Activated CD8-positive, alpha-beta memory T cell treated with anti-CD3 and anti-CD28 coated beads, Interleukin-2, amount 50 U/mL, for 24 hours (primary cell): ENCODE results near the gene GRM7.

Experiments
- DNase-seq: peaks from one replicate; pipeline ENCODE4 v3.0.0-alpha.2; 2020; ENCODE audit errors: extremely low read depth

GRM7 gene

GRCh38 chr3:7400360-7400759 is 539.4 kb downstream of the GRM7 start:
- no peak for DNase-seq

DNA sequence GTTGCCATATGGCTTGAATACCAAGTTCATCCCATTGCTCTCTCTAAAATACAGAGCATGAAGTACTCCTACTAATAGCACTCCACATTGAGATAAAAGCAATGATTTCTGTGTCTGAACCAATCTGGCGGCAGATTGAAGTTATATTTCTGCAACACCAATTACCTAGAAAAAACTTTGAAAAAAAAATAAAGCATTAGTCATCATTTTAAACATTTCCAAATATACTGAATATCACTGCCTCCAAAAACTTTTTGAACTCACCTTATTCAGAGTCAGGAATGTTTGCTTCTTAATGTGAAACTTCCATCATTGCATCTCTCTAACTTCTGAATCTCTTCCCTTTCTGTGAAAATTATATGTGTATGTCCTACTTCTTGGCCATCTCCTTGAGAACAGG is 540.5 kb downstream of the GRM7 start:
- no peak for DNase-seq

- DNase-seq, result no peak
Measured at GRCh38 chr3:7407107-7407506, 546.2 kb downstream of the GRM7 start.

- DNase-seq, result no peak
Measured at GRCh38 chr3:7410782-7411181, 549.9 kb downstream of the GRM7 start.

DNA sequence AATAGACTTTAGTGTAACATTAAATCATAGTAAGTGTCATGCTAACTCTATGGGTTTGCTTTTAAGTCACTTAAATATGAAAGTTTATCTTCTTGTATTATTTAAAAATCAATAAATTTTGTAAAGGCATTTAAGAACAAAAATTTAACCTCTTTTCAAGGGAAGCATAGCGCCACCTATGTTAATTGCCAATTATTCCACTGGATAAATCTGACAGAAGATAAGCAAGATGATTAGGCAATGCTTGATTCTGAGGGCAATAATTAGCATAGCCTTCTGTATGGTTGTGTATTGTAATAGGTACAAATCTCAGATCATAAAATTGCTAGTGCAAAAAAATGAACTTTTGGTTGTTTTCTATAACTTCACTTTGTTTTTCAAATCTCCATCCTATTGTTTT is 560.1 kb downstream of the GRM7 start:
- no peak for DNase-seq

- DNase-seq, result no peak
Measured at GRCh38 chr3:7423036-7423435, 562.1 kb downstream of the GRM7 start.

DNA sequence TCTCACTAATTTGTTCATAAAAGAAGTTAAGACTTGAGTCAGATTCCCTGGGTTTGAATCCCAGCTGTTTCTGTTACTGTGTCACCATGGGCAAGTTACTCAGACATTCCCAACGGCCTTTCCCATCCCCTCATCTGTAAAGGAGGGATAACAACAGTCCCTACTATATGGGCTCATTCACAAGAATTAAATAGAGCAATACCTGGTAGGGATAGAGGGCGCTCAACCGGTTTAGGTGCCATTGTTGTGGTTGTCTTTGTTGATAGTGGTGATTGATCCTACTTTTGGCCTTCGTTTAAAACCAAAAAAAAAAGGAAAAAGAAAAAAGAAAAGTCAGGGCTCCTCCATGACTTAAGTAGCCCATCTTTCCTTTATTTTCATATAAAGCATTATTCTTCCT is 563.1 kb downstream of the GRM7 start:
- no peak for DNase-seq

DNA sequence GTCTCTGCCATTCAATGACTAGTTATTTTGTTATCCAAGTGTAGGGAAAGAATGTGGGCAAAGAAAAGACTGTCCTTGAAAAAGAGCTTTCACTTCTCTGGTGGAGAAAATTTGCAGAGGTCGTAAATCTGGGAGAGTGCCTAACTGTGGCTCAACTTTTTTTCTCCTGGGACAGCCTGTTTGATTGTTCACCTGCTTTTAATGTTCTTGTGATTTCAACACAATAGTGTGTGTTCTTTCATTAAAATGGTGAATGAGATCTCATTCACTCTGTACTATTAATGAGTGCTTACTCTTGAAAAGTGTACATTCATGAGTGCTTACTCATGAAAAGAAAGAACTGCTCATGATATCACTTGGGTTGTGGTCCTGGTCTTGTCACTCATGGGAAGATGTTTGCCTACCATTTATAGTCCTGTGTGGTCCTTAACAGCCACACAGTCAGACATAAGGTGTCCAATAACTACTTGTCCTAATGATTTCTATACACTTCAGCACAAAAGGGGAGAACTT is 567.3 kb downstream of the GRM7 start:
- no peak for DNase-seq

DNA sequence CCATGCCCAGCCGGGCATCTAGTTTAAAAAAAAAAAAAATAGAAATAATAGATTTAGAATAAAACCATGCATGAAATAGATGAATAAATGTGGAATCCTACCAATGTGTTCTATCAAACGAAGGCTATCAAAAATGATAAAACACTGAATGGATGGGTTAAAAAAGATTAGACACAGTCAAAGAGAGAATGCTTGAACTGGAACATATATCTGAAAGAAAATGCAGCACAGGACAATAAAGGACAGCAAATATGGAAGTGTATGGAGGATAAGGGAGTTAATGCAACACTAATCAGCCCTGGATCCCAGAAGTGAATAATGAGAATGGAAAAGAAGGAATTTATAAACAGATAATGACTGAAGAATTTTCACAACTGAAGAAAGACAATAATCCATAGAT is 571.7 kb downstream of the GRM7 start:
- DNase-seq, result no peak

- DNase-seq, result no peak
Measured at GRCh38 chr3:7433073-7433472, 572.2 kb downstream of the GRM7 start.

DNA sequence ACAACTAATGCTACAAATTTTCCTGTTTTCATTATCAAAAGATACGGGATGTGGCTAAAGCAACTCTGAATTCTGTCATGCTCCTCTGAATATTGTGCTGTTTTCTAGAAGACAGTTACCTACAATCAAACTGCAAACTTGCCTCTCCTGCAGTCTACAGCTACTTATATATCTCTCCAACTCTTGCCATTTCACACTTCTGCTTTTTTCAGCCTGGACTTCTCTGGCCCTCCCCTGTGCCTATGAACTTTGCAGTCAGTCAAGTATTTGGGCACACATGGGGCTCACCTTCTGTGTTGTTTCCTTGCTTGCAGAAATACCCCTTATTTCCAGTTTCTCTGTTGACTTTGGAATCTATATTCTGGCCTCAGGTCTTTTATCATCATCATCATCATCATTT is 575.6 kb downstream of the GRM7 start:
- DNase-seq, result no peak

DNA sequence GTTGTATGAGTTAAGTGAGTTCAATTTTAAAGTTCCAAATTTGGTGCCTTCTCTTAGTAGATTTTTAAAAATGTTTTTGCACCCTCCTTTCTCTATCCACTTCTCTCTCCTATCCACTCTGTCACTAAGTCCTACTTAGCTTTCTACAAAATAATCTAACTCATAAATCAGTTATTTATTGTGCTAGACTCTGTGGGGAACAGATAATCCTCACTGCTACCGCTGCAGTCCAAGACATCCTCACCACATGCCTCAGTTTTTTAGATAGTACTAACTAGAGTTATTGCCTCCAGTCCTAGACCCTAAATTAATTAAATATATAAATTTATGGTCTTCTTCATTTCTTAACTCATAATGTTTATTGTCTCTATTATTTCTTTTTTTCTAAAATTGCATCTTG is 576.3 kb downstream of the GRM7 start:
- DNase-seq, result no peak

DNA sequence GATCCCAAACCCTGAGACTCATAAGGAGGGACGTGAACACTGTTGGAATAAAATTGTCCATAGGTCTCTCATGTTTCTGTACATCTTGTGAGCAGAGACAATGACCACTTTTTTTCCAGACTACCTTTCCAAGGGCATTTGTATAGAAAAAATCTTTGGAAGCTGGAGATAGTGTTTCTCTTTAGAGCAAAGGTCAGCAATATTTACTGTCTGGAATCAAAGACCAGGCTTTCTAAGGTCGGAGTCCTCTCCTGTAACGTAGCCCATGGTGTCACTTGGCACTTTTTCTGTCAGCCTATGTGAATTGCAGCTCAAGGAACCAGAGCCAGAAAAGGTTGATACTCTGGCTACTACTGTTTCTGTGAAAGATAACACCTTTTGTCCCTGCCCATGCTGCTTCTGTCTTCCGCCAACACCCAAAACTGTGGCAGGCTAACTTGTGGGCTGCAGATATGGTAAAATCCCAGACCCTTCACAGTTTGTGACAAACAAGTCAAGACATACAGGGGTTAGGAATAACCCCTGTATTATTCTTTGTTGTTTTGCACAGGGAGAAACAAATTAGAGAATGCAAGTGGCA is 578.3 kb downstream of the GRM7 start:
- DNase-seq, result no peak

DNA sequence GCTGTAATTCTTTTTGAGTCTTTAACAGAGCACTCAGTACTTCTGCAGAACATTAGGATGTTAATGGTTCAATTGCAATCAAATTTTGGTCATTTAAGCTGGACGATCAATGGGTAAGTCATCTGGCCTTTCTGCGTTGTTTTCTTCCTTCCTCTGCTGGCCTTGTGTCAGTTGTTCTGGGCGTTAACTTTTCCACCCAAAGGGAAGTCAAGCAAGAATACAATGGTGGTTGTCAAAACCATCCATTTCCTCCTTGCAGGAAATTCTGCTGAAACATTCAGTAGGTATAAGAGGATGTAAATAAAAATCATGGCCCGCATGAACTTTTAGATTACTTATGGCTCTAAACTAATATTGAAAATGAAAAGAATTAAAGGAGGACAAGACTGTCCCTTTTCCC is 584.0 kb downstream of the GRM7 start:
- no peak for DNase-seq

GRCh38 chr3:7445331-7445730 is 584.4 kb downstream of the GRM7 start:
- no peak for DNase-seq

- no peak for DNase-seq
Measured at GRCh38 chr3:7447197-7447769, 586.4 kb downstream of the GRM7 start.

DNA sequence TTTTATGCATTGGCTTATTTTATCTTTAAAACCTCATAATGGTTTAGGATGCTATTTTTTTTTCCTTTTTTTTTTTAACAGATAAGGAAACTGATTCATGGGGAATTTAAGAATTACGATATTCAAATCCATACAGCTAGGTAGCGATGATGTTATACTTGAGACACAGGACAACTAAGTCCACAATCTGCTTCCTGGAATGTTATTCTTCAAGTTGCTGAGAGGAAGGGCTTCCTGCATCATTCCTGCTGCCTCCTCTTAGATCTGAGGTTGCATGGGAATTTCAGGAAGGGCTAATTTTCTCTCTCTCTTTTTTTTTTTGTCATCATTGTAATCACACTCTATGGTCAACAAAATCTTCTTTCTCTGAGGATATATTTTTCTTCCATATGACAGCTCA is 595.5 kb downstream of the GRM7 start:
- DNase-seq, result no peak

DNA sequence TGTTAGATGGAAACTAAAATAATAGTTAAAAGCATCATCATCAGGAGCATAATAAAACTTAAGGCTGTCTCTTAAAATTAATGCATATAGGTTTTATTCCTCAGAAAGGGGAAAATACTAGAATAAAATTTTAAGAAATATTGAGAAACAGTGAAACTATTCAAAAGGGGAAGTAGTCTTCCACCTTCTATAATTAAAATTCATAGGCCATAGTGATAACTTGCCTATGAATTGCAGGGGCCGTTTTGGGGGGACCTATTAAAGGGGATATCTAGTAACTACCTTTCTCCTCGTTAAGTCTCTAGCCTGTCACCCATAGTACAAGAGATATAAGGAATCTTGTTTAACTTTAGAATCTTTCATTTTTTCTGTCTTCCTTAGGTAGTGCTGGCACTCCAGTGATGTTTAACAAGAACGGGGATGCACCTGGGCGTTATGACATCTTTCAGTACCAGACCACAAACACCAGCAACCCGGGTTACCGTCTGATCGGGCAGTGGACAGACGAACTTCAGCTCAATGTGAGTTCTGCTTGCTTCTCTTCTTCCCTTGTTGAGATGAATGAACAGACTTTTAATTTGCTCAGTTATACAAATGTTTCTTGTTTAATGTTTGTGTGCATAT is 600.4 kb downstream of the GRM7 start:
- no peak for DNase-seq

GRCh38 chr3:7469866-7470265 is 609.0 kb downstream of the GRM7 start:
- DNase-seq, result no peak

DNA sequence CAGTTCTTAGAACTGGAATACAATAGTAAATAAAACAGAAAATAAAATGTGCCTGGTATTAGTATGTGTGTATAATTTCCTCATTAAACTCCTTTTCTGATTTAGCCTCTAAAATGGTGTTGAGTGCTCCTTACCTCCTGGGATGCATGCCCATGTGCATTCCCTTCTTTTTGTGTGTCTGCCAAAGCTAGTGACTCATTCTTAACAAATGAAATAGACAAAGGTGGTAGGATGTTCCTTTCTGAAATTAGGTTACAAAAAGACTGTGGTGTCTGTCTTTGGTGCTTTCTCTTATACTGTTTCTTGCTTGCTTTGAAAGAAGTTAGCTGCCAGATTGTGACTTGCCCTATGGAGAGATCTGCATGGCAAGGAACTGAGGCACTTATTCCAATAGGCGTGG is 623.7 kb downstream of the GRM7 start:
- no peak for DNase-seq

DNA sequence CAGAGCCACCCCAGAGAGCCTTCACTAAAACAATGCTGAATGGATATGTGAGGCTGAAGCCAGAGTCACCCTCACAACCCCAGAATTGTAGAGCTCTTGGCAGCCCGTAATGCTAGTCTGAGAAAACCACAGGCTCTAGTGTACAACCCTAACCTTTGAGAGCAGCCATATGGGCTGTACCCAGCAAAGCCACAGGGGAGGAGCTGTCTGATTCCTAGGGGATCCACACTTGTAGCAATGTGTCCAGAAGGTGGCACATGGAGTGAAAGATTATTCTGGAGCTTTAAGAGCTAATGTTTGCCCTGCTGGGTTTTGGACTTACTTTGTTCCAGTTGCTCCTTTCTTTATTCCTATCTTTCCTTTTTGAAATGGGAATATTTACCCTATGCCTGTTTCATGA is 626.8 kb downstream of the GRM7 start:
- DNase-seq, result no peak

DNA sequence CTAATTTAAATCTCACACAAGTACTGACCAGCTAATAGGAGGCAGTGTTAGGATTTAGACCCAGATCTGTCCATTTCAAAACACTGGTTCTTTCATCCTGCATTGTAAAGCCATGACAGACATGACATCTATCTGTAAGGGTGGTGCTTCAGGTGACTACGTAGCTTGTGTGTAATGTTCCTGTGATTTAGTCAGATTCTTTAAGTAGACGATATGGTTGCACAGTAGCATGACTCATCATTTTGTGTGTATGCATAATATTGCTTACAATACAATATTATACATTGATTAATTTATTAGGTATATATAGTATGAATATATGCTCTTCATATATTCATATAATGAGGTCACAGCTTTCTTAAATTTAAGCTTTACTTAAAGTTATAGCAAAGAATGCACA is 628.5 kb downstream of the GRM7 start:
- no peak for DNase-seq

DNA sequence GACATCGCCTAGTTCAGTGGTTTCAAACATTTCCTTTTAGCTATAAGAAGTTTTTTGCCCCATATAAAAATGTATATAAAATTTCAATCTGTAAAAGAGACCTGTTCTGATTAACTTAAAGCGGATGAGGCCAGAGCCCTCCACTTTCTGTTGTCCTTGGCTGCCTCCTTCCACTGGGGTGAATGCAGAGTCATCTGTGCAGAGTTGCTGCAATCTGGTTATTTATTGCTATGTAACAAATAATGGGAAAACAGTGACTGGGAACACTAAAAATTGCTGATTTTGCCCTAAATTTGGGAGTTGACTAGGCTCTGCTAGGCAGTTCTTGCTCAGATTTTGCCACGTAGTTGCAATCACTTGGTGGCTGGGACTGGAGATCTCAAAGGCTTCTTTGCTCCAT is 637.8 kb downstream of the GRM7 start:
- no peak for DNase-seq

DNA sequence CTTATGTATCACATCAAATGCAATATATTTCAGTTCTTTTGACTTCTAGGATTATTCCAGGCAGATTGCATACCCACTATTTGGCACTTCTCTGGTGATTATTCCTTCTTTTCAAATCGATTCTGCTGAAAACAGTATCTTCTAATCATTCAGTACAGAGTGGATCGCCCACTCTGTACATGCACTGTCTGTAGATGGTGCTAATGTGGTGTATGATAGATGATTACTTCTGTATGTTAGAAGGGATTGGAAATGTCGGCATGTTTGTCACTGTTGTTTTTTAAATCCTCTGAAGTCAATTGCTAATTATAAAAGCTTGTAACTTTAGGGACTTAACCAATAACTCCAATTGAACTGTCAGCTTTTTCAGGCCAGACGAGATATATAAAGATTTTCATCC is 642.5 kb downstream of the GRM7 start:
- no peak for DNase-seq
